LoVo (cell line): ENCODE measurements around the gene MIB2.
A peak's percentile ranks its signal among the peaks of the same experiment; 100 is the strongest.
"Not testable (repeated sequence)": the region's sequence is repeated elsewhere in the genome, so short reads cannot be mapped to it uniquely, and the experiment has no call there.

Experiments used
- DNase-seq: peaks from one replicate; pipeline ENCODE4 v3.0.0-alpha.2; 2016; ENCODE audit warnings: low spot score

Gene MIB2

DNA sequence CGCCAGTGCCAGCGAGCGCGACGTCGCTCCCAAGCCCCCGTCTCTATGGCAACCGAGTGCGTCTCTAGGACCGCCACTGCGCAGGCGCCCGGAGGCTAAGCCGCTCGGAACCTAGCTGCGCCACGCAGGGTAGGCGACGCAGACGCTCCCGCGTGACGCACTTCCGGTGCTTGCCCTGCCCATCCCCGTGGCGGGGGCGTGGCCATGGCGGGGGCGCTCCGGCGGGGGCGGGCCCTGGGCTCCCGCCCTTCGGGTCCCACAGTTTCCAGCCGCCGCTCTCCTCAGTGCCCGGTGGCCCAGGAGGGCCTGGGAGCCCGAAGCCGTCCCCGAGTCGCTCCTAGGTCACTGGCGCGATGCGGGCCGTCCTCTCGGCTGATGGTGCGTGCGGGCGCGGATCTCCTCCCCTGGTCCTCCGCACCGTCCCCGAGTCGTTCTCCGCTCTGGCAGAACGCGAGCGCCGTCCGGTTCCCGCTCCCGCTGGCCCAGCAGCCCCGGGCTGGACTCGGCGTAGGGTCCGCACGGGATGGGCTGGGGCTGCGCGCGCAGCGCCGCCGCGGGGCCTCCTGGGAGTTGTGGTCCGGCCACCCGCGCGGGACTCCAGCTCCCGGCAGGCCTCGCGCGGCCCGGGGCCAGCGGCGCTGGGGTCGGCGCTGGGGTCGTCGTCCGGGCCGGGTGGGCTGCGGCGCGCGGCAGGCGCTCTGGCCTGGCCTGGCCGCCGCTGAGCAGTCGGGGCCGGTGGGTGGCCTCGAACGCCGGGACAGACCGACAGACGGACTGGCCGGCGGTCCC is at the start of gene MIB2:
MIB2 (plus strand) TSS at position 245 of the 789 bp plus-strand sequence. CDS start 7,953 bp downstream, outside the sequence.
- DNase-seq, result peak; percentile 98

- no peak for DNase-seq
Measured at GRCh38 chr1:1567152-1567875, 48.0 kb upstream of the MIB2 start.

DNA sequence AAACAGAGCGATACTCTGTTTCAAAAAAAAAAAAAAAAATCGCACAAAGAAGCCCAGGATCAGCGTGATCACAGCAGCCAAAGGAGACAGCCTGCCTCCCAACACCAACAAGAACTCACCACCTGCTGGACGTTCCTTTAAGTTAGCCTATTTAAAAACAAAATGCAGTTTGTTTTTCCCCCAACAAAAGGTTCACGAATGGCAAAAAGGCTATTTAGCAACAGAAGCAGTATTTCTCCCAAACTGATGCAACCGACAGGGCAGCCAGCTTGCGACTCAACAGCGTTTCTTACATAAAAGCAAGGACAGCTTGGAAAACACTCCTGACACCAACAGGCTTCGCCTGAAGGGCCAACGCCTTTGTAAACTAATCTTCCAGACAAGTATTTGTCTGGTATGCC is 47.4 kb upstream of the MIB2 start:
- no peak for DNase-seq

DNA sequence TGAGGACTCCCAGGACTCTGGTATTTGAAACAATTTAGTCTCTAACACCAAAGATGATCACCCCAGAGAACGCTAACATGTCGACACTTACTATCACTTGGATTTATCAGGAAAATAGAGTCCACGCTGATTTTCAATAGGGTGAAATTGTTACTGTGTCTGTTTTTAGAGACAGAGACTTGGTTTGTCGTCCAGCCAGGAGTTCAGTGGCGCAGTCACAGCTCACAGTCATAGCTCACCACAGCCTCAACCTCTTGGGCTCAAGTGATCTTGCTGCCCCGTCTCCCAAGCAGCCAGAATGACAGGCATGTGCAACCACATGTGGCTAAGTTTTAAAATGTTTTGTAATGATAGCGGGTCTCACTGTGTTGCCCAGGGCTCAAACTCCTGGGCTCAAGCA is 46.0 kb upstream of the MIB2 start:
- no peak for DNase-seq

DNA sequence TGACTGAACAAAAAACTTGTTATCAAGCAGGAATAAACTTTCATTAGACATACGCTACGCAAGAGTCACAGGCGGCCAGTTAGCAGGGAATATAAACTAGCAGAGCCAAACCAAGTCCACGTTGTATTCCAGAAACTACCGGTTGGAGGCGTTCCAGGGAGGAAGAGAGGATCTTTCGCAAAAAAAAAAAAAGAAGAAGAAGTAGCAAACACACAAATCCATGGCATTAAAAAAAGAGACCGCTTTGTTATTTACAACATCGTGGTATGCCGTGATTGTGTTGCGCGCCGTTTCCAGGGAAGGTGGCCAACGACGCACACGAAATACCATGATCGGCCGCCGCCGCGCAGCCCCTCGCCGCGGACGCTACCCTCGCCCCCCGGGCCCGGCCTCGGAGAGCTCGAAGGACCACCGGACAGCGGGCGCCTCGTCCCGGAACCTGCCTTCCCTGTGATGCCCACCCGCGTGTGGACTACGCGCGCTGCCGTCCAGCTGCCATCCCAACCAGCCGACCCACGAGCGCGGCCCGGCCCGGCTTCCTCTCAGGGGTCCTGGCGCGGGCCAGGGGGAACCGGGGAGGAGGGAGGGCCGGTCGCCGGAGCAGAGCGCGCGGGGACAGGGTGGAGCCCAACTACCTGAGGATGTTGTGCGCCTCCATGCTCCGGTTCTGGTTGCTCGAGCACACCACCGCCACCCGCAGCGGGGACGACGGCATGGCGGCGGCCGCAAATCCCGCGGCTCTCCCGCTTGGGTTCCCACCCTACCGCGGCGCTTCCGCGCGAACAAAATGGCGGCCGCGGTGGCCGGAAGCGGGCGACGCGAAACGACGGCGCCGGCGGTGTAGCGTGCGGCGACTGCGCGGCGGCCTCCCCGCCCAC is 41.2 kb upstream of the MIB2 start:
- DNase-seq, result peak; percentile 81

GRCh38 chr1:1574721-1575537 is 40.4 kb upstream of the MIB2 start, which contains the start of gene SSU72:
Gene SSU72 (minus strand): TSS chr1:1574863. CDS start chr1:1574557, 306 bp downstream.
- DNase-seq, result peak; percentile 91

GRCh38 chr1:1577367-1578011 is 37.8 kb upstream of the MIB2 start:
- no peak for DNase-seq

GRCh38 chr1:1578371-1578940 is 36.8 kb upstream of the MIB2 start:
- no peak for DNase-seq

DNA sequence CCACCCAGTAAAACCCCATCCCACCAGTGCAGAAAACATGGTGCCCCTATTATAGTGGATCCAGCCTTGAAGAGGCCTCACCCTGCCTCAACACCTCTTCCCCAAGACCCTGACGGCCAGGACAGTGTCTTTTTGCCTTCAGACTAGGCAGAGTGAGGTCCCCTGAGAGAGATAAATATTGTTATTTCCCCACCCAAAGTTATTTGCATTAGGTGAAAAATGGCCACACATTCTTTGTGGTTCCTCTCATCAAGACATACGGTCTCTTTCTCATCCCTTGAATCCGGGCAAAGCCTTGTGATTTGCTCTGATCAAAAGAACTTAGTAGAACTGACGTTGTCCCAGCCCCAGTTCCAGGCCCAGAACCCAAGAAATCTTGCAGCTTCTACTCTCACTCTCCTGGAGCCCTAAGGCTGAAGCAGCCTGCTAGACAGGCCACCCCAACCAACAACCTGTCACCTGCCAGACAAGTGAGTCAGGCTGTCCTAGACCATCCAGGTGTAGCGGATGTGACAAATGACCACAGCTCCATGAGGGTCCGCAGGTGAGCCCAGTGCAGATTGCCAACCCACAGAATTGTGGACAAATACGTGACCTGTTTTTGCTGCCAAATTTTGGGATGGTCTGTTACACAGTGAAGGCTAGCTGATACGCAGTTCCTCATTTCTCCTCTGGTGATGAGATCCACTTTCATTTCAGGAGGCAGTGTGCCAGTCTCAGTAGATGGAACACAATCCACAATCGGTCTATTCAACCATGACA is 32.5 kb upstream of the MIB2 start:
- no peak for DNase-seq

DNA sequence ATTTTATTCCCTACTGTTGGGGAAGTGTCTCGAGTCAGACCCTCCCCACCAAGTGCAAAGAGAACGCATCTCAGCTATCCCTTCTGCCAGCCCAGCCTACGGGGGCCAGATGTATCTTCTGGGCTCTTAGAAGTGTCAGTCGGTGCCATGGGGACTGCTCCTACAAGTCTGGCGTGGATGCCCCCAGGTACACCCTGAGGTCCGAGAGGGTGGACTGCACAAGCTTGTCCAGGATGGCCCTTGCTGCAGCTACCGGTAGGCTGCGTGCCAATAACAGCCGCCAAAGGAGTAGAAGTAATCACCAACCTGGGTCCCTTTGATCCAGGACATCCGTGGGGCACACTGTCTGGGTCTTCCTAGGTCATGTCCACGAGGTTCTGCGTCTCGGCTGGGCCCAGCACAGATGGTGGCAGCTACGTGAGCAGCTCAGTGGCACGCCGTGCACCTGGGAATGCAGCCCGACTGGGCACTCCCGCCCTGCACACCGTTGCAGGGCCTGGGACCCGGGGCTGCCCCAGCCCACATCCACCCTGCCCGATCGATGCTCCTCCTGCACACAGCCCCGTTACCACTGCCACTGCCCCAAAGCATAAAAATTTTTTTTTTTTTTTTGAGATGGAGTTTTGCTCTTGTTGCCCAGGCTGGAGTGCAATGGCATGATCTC is 31.8 kb upstream of the MIB2 start:
- no peak for DNase-seq

GRCh38 chr1:1591452-1591851 is 23.8 kb upstream of the MIB2 start:
- DNase-seq, result no peak

DNA sequence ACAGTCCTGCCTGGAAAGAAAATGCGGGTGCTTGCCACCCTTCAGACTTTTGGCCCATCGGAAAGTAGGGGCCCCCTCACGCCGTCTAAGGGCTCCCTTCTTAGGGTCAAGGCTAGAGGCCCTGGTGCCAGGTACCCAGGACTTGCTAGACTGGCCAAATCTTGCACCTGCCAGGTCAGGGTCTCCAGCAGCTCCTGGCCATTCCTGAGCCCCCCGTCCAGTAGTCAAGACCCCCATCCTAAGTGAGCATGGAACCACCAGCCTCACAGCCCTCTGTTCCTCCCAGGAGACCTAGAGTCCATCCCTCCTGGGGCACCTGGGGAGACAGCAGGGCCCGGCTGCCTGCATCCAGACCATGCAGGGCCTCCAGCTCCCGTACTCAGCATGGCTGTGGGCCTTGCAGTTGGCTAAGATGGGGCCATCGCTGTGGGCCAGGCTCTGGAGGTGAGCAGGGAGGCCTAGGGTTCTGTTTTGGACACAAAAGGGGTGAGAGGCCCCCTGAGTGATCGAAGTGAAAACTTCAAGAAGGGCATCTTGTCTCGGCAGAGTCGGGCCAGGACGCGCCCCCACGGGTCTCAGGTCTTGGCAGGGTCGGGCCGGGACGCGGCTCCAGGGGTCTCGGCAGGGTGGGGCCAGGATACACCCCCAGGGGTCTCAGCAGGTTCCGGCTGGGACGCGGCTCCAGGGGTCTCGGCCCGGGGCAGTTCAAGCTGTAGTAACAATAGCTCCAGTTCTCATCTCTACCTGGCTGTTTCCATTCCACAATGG is 21.3 kb upstream of the MIB2 start:
- no peak for DNase-seq

DNA sequence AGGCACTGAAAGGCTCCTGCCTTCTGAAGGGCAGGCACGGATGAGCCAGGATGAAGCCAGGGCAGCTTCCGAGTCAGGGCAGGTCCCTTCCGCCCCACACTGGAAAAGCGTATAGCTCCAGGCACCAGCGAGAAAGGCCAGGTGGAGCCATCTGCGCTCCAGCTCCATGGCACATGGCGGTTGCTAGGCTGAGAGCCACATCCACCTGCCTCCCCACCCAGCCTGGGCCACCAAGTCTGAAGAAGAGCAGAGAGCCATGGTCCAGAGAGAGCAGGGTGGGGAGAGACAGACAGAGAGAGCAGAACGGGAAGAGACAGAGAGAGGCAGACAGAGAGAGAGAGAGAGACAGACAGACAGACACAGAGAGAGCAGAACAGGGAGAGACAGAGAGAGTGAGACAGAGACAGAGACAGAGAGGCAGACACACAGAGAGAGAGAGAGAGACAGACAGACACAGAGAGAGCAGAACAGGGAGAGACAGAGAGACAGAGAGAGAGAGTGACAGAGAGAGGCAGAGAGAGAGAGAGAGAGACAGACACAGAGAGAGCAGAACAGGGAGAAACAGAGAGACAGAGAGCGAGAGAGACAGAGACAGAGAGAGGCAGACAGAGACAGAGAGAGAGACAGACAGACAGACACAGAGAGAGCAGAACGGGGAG is 20.6 kb upstream of the MIB2 start:
- DNase-seq, result no peak

GRCh38 chr1:1595341-1595740 is 20.0 kb upstream of the MIB2 start:
- DNase-seq, result not testable (repeated sequence)

DNA sequence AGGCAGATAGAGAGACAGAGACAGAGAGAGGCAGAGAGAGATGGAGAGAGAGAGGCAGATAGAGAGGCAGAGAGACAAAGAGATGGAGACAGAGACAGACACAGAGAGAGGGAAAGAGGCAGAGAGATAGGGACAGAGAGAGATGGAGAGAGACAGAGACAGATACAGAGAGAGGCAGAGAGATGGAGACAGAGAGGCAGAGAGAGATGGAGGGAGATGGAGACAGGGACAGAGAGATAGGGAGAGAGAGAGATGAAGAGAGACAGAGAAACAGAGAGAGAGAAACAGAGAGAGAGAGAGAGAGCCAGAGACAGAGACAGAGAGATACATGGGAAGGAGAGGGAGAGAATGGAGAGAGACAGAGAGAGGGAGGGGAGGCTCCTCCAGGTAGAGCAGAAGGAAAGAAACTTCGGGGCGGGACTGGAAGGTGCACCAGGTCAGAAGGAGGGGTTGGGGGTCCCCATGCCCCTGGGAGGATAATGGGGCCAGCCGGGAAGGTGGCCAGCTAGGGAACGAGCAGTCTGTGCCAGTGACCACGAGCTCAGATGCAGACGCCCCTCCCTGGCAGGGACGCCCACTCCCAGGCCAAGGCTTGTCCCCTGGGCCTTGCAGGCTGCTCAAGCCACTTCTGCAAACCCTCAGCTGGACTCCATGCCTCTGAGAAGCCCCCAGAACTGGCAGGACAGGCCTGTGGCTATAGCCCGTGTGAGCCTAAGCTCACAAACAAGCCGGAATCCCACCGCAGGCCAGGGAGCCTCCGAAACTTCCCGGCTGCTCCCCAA is 18.6 kb upstream of the MIB2 start:
- no peak for DNase-seq

GRCh38 chr1:1597275-1597930 is 17.9 kb upstream of the MIB2 start:
- no peak for DNase-seq
